HG02973 (cell line): ENCODE measurements around the gene CCDC112.

ENCODE experiments used
- ATAC-seq: cut with Tn5 transposase; IDR thresholded peaks from one replicate; pipeline ENCODE4 v1.9.1; 2021; ENCODE audit warnings: moderate library complexity; ENCODE audit not compliant: unreplicated experiment

Gene CCDC112

GRCh38 chr5:115319007-115319406 is 22.6 kb upstream of the CCDC112 start:
- no peak for ATAC-seq

- no peak for ATAC-seq
These were observed 21.3 kb upstream of the CCDC112 start for GRCh38 chr5:115317736-115318135.

- no peak for ATAC-seq
These were observed 20.9 kb upstream of the CCDC112 start for GRCh38 chr5:115317320-115317719.

- ATAC-seq = no peak
These were observed 17.2 kb upstream of the CCDC112 start for GRCh38 chr5:115313632-115314031.

GRCh38 chr5:115313052-115313451 is 16.6 kb upstream of the CCDC112 start:
- no peak for ATAC-seq

- ATAC-seq = no peak
These were observed 13.4 kb upstream of the CCDC112 start for GRCh38 chr5:115309751-115310370.

- no peak for ATAC-seq
These were observed 12.4 kb upstream of the CCDC112 start for GRCh38 chr5:115308815-115309214.

- no peak for ATAC-seq
These were observed 9.6 kb upstream of the CCDC112 start for GRCh38 chr5:115306011-115306536.

- no peak for ATAC-seq
These were observed 8.0 kb upstream of the CCDC112 start for GRCh38 chr5:115304496-115304895.

GRCh38 chr5:115298811-115299210 is 2.4 kb upstream of the CCDC112 start:
- ATAC-seq = no peak

GRCh38 chr5:115297031-115297430 is 577 bp upstream of the CCDC112 start:
- ATAC-seq = no peak

- no peak for ATAC-seq
These were observed 704 bp downstream of the CCDC112 start for GRCh38 chr5:115295777-115296123.

GRCh38 chr5:115291397-115291796 is 5.1 kb downstream of the CCDC112 start:
- no peak for ATAC-seq

GRCh38 chr5:115289104-115289503 is 7.3 kb downstream of the CCDC112 start:
- ATAC-seq = no peak

- no peak for ATAC-seq
These were observed 12.4 kb downstream of the CCDC112 start for GRCh38 chr5:115284021-115284420.

- no peak for ATAC-seq
These were observed 14.3 kb downstream of the CCDC112 start for GRCh38 chr5:115282131-115282530.

- no peak for ATAC-seq
These were observed 21.9 kb downstream of the CCDC112 start for GRCh38 chr5:115274584-115274983.

GRCh38 chr5:115272297-115272958 is 24.0 kb downstream of the CCDC112 start:
- ATAC-seq = no peak

GRCh38 chr5:115271295-115272050 is 25.0 kb downstream of the CCDC112 start:
- no peak for ATAC-seq

GRCh38 chr5:115267617-115268016 is 28.8 kb downstream of the CCDC112 start:
- ATAC-seq = no peak

GRCh38 chr5:115265220-115265619 is 31.2 kb downstream of the CCDC112 start:
- no peak for ATAC-seq

GRCh38 chr5:115264786-115265185 is 31.7 kb downstream of the CCDC112 start:
- ATAC-seq = no peak
